Neural progenitor cell (in vitro differentiated cells): Measurements from ENCODE around the gene CA7.

ENCODE experiments used
- CTCF ChIP-seq: fragments of 200-600 bp; sonication (generic); IDR thresholded peaks from 2 replicates; pipeline ENCODE4 v1.5.1; 2017; ENCODE audit warnings: antibody characterized with exemption, mild to moderate bottlenecking
- EZH2 ChIP-seq: fragments of 200-600 bp; sonication (generic); IDR thresholded peaks from 2 replicates; pipeline ENCODE4 v1.6.1; 2017; ENCODE audit warnings: antibody characterized with exemption, mild to moderate bottlenecking, moderate library complexity
- EZH2phosphoT487 ChIP-seq: fragments of 200-600 bp; sonication (generic); IDR thresholded peaks from 2 replicates; pipeline ENCODE4 v1.6.1; 2017; ENCODE audit warnings: antibody characterized with exemption

GRCh38 chr16:66844009-66844341, 239 bp upstream of the CA7 start:
- no peak for TF ChIP-seq CTCF
- TF ChIP-seq EZH2, result no peak
- TF ChIP-seq EZH2phosphoT487, result no peak
